HCT116 (cell line): ENCODE results near the gene FXYD6. TPM values are rescaled to one million over a fixed set of nuclear protein-coding genes. Genes with fewer than 3 reads are reported as not detected.

Source experiments
- ATAC-seq: fragments of 200-7000 bp; cut with Tn5 transposase; 2 replicates; pipeline ENCODE4 v1.9.1; 2020; ENCODE audit warnings: mild to moderate bottlenecking, moderate library complexity
- BruUV-seq: library from RNA; stranded (reverse); fragments of 400-500 nt; replicated peaks from 2 replicates; lab custom pipeline; 2021; lab: Mats Ljungman, UMichigan
- CTCF ChIA-PET: fragments of 300-600 bp; sonication (Branson Sonifier 250); formaldehyde crosslinking; loops from one replicate; lab custom pipeline; 2021; ENCODE audit warnings: antibody characterized with exemption; lab: Charles Lee
- POLR2A ChIA-PET: fragments of 300-600, 350-600 bp; sonication (Branson Sonifier 250); formaldehyde crosslinking; loops from one replicate; lab custom pipeline; 2021; ENCODE audit warnings: antibody characterized with exemption; lab: Charles Lee
- RAD21 ChIA-PET, 2 experiments: fragments of 300-600 bp; sonication (Branson Sonifier 250); formaldehyde crosslinking; loops; one replicate each; lab custom pipeline; 2023; ENCODE audit warnings: low total read pairs in 2 of 2; ENCODE audit not compliant: uncharacterized antibody in 2 of 2, unreplicated experiment in 2 of 2, low non-redundant PET in 1 of 2; lab: Charles Lee
- DNase-seq: peaks from one replicate; pipeline ENCODE4 v3.0.0-alpha.2; 2010; ENCODE audit warnings: low read depth, low spot score
- H2AFZ ChIP-seq: fragments of 200-600 bp; shearing (Covaris generic), sonication (generic); 2 replicates; pipeline ENCODE4 v1.6.1; 2017; ENCODE audit warnings: low read depth, mixed run types, mixed read lengths, antibody characterized with exemption, low read length; ENCODE audit not compliant: poor library complexity, severe bottlenecking
- H3K27ac ChIP-seq: 2 replicates; pipeline ENCODE4 v1.5.1; 2012; ENCODE audit warnings: low read depth, low read length
- H3K27me3 ChIP-seq: fragments of 200-600 bp; sonication (generic); 2 replicates; pipeline ENCODE4 v1.6.1; 2016; ENCODE audit warnings: mixed run types, low read length, mixed read lengths; ENCODE audit not compliant: insufficient read depth
- H3K36me3 ChIP-seq, 2 experiments: fragments of 200-500 bp in 1 of 2; fragments of 200-600 bp in 1 of 2; sonication (Bioruptor generic) in 1 of 2; sonication (generic) in 1 of 2; 2 replicates each; pipeline versions ENCODE4 v1.5.1 to v1.6.1; 2014 to 2016; ENCODE audit warnings: low read length in 2 of 2, inconsistent platforms in 1 of 2, mixed read lengths in 1 of 2, mixed run types in 1 of 2; ENCODE audit not compliant: insufficient read depth in 2 of 2, control insufficient read depth in 1 of 2
- H3K4me1 ChIP-seq, 2 experiments: fragments of 200-600 bp in 1 of 2; sonication (generic) in 1 of 2; 2 replicates each; pipeline versions ENCODE4 v1.5.1 to v1.6.1; 2012 to 2017; ENCODE audit warnings: low read length in 2 of 2, inconsistent platforms in 1 of 2, mild to moderate bottlenecking in 1 of 2, mixed read lengths in 1 of 2, mixed run types in 1 of 2, moderate library complexity in 1 of 2; ENCODE audit not compliant: insufficient read depth in 2 of 2, control insufficient read depth in 1 of 2
- H3K4me2 ChIP-seq: fragments of 200-600 bp; sonication (generic); 2 replicates; pipeline ENCODE4 v1.6.1; 2017; ENCODE audit warnings: mixed run types, low read length, mixed read lengths
- H3K4me3 ChIP-seq, 2 experiments: fragments of 200-600 bp in 1 of 2; sonication (generic) in 1 of 2; replicated peaks in 1 of 2; 2 replicates each; pipeline ENCODE4 v1.5.1; 2011 to 2016; ENCODE audit warnings: low read length in 2 of 2, control low read depth in 1 of 2, low read depth in 1 of 2, mild to moderate bottlenecking in 1 of 2, mixed read lengths in 1 of 2, mixed run types in 1 of 2
- H3K79me2 ChIP-seq: fragments of 200-600 bp; sonication (generic); 2 replicates; pipeline ENCODE4 v1.6.1; 2017; ENCODE audit warnings: mild to moderate bottlenecking, mixed run types, low read length, moderate library complexity, mixed read lengths; ENCODE audit not compliant: insufficient read depth
- H3K9ac ChIP-seq: fragments of 200-600 bp; sonication (generic); 2 replicates; pipeline ENCODE4 v1.6.1; 2016; ENCODE audit warnings: low read length, mixed read lengths
- H3K9me2 ChIP-seq: fragments of 200-600 bp; sonication (generic), shearing (Covaris generic); 2 replicates; pipeline ENCODE4 v1.6.1; 2017; ENCODE audit warnings: mixed run types, mild to moderate bottlenecking, moderate library complexity; ENCODE audit not compliant: insufficient read depth
- H3K9me3 ChIP-seq, 2 experiments: fragments of 200-500 bp in 1 of 2; fragments of 200-600 bp in 1 of 2; sonication (Bioruptor generic) in 1 of 2; sonication (generic) in 1 of 2; 2 replicates each; pipeline ENCODE4 v1.6.1; 2014 to 2017; ENCODE audit warnings: low read length in 2 of 2, mixed read lengths in 2 of 2, inconsistent platforms in 1 of 2, low read depth in 1 of 2, mild to moderate bottlenecking in 1 of 2, mixed run types in 1 of 2, moderate library complexity in 1 of 2; ENCODE audit not compliant: control insufficient read depth in 1 of 2, insufficient read depth in 1 of 2
- H4K20me1 ChIP-seq: fragments of 200-600 bp; sonication (generic), shearing (Covaris generic); 2 replicates; pipeline ENCODE4 v1.6.1; 2017; ENCODE audit warnings: mixed run types, mild to moderate bottlenecking, moderate library complexity; ENCODE audit not compliant: insufficient read depth
- CBX3 ChIP-seq: IDR thresholded peaks from 2 replicates; pipeline ENCODE4 v1.6.1; 2012; ENCODE audit warnings: low read depth
- EGR1 ChIP-seq: IDR thresholded peaks from 2 replicates; pipeline ENCODE4 v1.6.1; 2012; ENCODE audit warnings: low read depth
- JUND ChIP-seq: IDR thresholded peaks from 2 replicates; pipeline ENCODE4 v1.6.1; 2012
- MAX ChIP-seq: IDR thresholded peaks from 2 replicates; pipeline ENCODE4 v1.6.1; 2012
- POLR2A ChIP-seq: IDR thresholded peaks from 2 replicates; pipeline ENCODE4 v1.7.0; 2011; ENCODE audit warnings: borderline replicate concordance; ENCODE audit not compliant: insufficient read depth, insufficient read length; ENCODE audit errors: extremely low read depth
- POLR2AphosphoS5 ChIP-seq: IDR thresholded peaks from 2 replicates; pipeline ENCODE4 v1.6.1; 2011; ENCODE audit warnings: mild to moderate bottlenecking, low read depth, low read length, moderate library complexity
- SIN3A ChIP-seq: IDR thresholded peaks from 2 replicates; pipeline ENCODE4 v1.6.1; 2012; ENCODE audit warnings: low read depth
- SP1 ChIP-seq: IDR thresholded peaks from 2 replicates; pipeline ENCODE4 v1.6.1; 2012; ENCODE audit warnings: low read depth
- SRF ChIP-seq: IDR thresholded peaks from 2 replicates; pipeline ENCODE4 v1.6.1; 2012; ENCODE audit warnings: low read depth
- ZFX ChIP-seq: fragments of 450-650 bp; IDR thresholded peaks from 2 replicates; pipeline ENCODE4 v1.6.1; 2017
- intact Hi-C: fragments of 100-400 bp; cut with micrococcal nuclease; formaldehyde crosslinking; loops from 2 replicates; pipeline ENCODE4 v1.10.0; 2022
- total RNA-seq: library from RNA; stranded (reverse); gene quantifications from one replicate; pipeline ENCODE4 v1.2.1, GENCODE V29; 2021; ENCODE audit not compliant: unreplicated experiment

The FXYD6 gene
- total RNA-seq, 1 experiment from 2014 or later, result 2.5 TPM

GRCh38 chr11:117907276-117908108 lies 31.0 kb upstream of the FXYD6 start:
- BruUV-seq, result TSS peak; percentile 89
- H3K4me3 ChIP-seq, result peak overlapping the region; percentile 52 to 66
- ATAC-seq, result peak; percentile 97
- RAD21 ChIA-PET, result interaction anchor here (0.9 to 2.1 kb wide), 2 partner anchors 39 kb away, joined by 3 to 8 read pairs; no protein-coding TSS in a partner anchor
- H3K4me1 ChIP-seq, result peaks cover 9 to 32% of the 10 kb centered on the region in 2 experiments
- POLR2A ChIA-PET, result interaction anchor here (1.0 to 1.4 kb wide), 5 partner anchors 22 to 219 kb away, joined by 3 to 7 read pairs (median 4); no protein-coding TSS in a partner anchor
- TF ChIP-seq CBX3 (no peak), SIN3A (peak; percentile 43; the same call in 1 of the 2 replicates), SRF (no peak), POLR2A (peak; percentile 91), POLR2AphosphoS5 (peak; percentile 99), EGR1 (peak; percentile 94), SP1 (peak; percentile 75), ZFX (no peak), MAX (peak; percentile 87), JUND (peak; percentile 69)
- TF ChIP-seq, all 23 proteins: peak for 7
- Histone ChIP-seq H3K4me2 (peak overlapping the region; percentile 84), H3K9me3 (no peaks in the 10 kb centered on the region), H3K27me3 (no peaks in the 10 kb centered on the region), H3K36me3 (no peaks in the 10 kb centered on the region), H4K20me1 (no peaks in the 10 kb centered on the region), H3K27ac (peak overlapping the region; percentile 42), H2AFZ (no peak overlapping the region), H3K9ac (peak overlapping the region; percentile 64), H3K9me2 (no peaks in the 10 kb centered on the region), H3K79me2 (no peaks in the 10 kb centered on the region)
- CTCF ChIA-PET, result interaction anchor here (1.1 to 1.9 kb wide), 8 partner anchors 9 to 146 kb away, joined by 3 to 11 read pairs (median 5); no protein-coding TSS in a partner anchor
- intact Hi-C loops, result no loop called here
- peak; percentile 94 for DNase-seq
